Adrenal gland (tissue), 12 donors: ENCODE measurements around the gene ACER3. TPM values are rescaled to one million over a fixed set of nuclear protein-coding genes. Genes with fewer than 3 reads are reported as not detected.

Source experiments
- DNase-seq, 7 donors: peaks; one replicate each; pipeline ENCODE4 v3.0.0-alpha.2; 2019 to 2020
- H3K27ac ChIP-seq, 5 donors: fragments of 200-600 bp; sonication (generic) in 4 of 5; 1 replicate in 3 of 5; 2 replicates in 2 of 5; pipeline versions ENCODE4 v1.5.1 to v1.8.0; 2016 to 2020; ENCODE audit warnings: mild to moderate bottlenecking in 1 of 5
- H3K27me3 ChIP-seq: fragments of 200-600 bp; 2 replicates; pipeline ENCODE4 v1.8.0; 2021
- H3K36me3 ChIP-seq, 2 donors: fragments of 200-600 bp; replicated peaks in 1 of 2; 1 replicate in 1 of 2; 2 replicates in 1 of 2; pipeline versions ENCODE4 v1.5.1 to v1.8.0; 2018 to 2022
- H3K4me1 ChIP-seq, 2 donors: fragments of 200-600 bp; replicated peaks in 1 of 2; 1 replicate in 1 of 2; 2 replicates in 1 of 2; pipeline versions ENCODE4 v1.5.1 to v1.8.0; 2018 to 2021
- H3K4me3 ChIP-seq, 4 donors: fragments of 200-600 bp; sonication (generic) in 3 of 4; one replicate each; pipeline ENCODE4 v1.5.1; 2016 to 2018
- H3K9me3 ChIP-seq, 3 donors: fragments of 200-600 bp; sonication (generic) in 1 of 3; replicated peaks in 1 of 3; 1 replicate in 2 of 3; 2 replicates in 1 of 3; pipeline versions ENCODE4 v1.5.1 to v1.8.0; 2016 to 2021
- CTCF ChIP-seq, 6 experiments: fragments of 450-650 bp in 4 of 6; fragments of 200-600 bp in 2 of 6; sonication (generic) in 1 of 6; IDR thresholded peaks; 1 replicate in 5 of 6; 2 replicates in 1 of 6; pipeline versions ENCODE4 v1.5.1 to v1.8.0; 2016 to 2021; ENCODE audit warnings: antibody characterized with exemption in 6 of 6, mild to moderate bottlenecking in 2 of 6, moderate library complexity in 1 of 6
- POLR2A ChIP-seq, 2 donors: fragments of 450-650 bp; IDR thresholded peaks; one replicate each; pipeline ENCODE4 v1.6.1; 2017; ENCODE audit warnings: antibody characterized with exemption in 2 of 2, mild to moderate bottlenecking in 2 of 2, moderate library complexity in 1 of 2
- WGBS, 4 donors: extraction: QIAGEN DNeasy Blood & Tissue Kit in 2 of 4; methylation state at CpG; one replicate each; pipeline versions ENCODE4 v1.1.5 to v1.1.7; 2013 to 2017; 5-methylcytosine and 5-hydroxymethylcytosine counted together
- intact Hi-C, 2 donors: fragments of 100-400 bp; cut with DNase I; formaldehyde crosslinking; loops; one replicate each; pipeline versions ENCODE4 v1.14.1 to v1.15.0; 2022 to 2023
- polyA plus RNA-seq, 3 donors: library from polyadenylated mRNA; stranded (reverse); fragments of 200-250 nt in 2 of 3; fragments of 350-450 nt in 1 of 3; fragmentation: Illumina TruSeq in 1 of 3; extraction: RNeasy Lipid Tissue Mini Kit (QIAGEN cat#74804) in 1 of 3; gene quantifications; one replicate each; pipeline ENCODE4 v1.2.3, GENCODE V29; 2013 to 2014
- total RNA-seq, 9 donors: library from RNA; depleted of rRNA in 4 of 9; stranded (reverse); fragments of >200 nt in 4 of 9; fragments of 120-200 nt in 1 of 9; fragmentation: NEBNext Ultra II Directional in 1 of 9; extraction: Animal tissue kit (Norgen Biotek cat#: 25700) in 1 of 9; gene quantifications; one replicate each; pipeline versions ENCODE4 v1.1.0 to v1.2.4, GENCODE V29; 2013 to 2023
- donor health status: healthy with polysubstance abuse.
- donor health status: Bipolar disorder and iron deficiency.
- donor health status: DM: yes; HTN: yes; CAD: no.
- donor health status: DM: no; HTN: no; CAD: no.
- donor health status: DM: no; HTN: no; CAD: no.
- donor health status: DM: yes; HTN: yes; CAD: no.

Gene ACER3
- total and polyA plus RNA-seq, 12 donors = 4.1 to 22.0 (median 15.3) TPM

- Histone ChIP-seq H3K36me3 (no peaks in the 10 kb centered on the region), H3K4me3 (no peak overlapping the region), H3K4me1 (no peaks in the 10 kb centered on the region), H3K27me3 (no peaks in the 10 kb centered on the region), H3K27ac (no peak overlapping the region), H3K9me3 (no peaks in the 10 kb centered on the region)
- TF ChIP-seq POLR2A (IDR thresholded peaks at IDR 0.05) (no peak), CTCF (IDR thresholded peaks at IDR 0.05) (no peak)
- 72 to 91% (median 85%) methylated on average over 3 of the region's 3 CpGs for WGBS, 4 donors
- intact Hi-C loops = no loop called here
- peak in 1 of 7 donors; percentile 3 for DNase-seq
Observed at GRCh38 chr11:77056814-77057402, 196.2 kb downstream of the ACER3 start.

GRCh38 chr11:77057938-77058474 lies 197.3 kb downstream of the ACER3 start:
- no peaks in the 10 kb centered on the region for H3K36me3 ChIP-seq
- intact Hi-C loops = no loop called here
- no peaks in the 10 kb centered on the region for H3K9me3 ChIP-seq
- TF ChIP-seq CTCF (IDR thresholded peaks at IDR 0.05) = no peak
- TF ChIP-seq POLR2A (IDR thresholded peaks at IDR 0.05) = no peak
- no peaks in the 10 kb centered on the region for H3K4me1 ChIP-seq
- WGBS, 4 donors = 75 to 96% (median 81%) methylated on average over 6 to 9 of the region's 9 CpGs
- no peaks in the 10 kb centered on the region for H3K27me3 ChIP-seq
- H3K4me3 ChIP-seq = no peak overlapping the region
- DNase-seq = peak in 2 of 7 donors; percentile 9 to 28
- no peak overlapping the region for H3K27ac ChIP-seq

GRCh38 chr11:77058900-77059299 lies 198.2 kb downstream of the ACER3 start:
- no peak for TF ChIP-seq CTCF (IDR thresholded peaks at IDR 0.05)
- TF ChIP-seq POLR2A (IDR thresholded peaks at IDR 0.05) = no peak
- Histone ChIP-seq H3K9me3 (no peaks in the 10 kb centered on the region), H3K27ac (no peak overlapping the region), H3K36me3 (no peaks in the 10 kb centered on the region), H3K4me1 (no peaks in the 10 kb centered on the region), H3K4me3 (no peak overlapping the region), H3K27me3 (no peaks in the 10 kb centered on the region)
- peak in 1 of 7 donors; percentile 2 for DNase-seq
- 73 to 91% (median 83%) methylated on average over 2 of the region's 2 CpGs for WGBS, 4 donors
- intact Hi-C loops = no loop called here

GRCh38 chr11:77059806-77060205 lies 199.1 kb downstream of the ACER3 start:
- no peaks in the 10 kb centered on the region for H3K9me3 ChIP-seq
- no peak overlapping the region for H3K27ac ChIP-seq
- TF ChIP-seq CTCF (IDR thresholded peaks at IDR 0.05) = no peak
- TF ChIP-seq POLR2A (IDR thresholded peaks at IDR 0.05) = no peak
- H3K36me3 ChIP-seq = no peaks in the 10 kb centered on the region
- 81 to 95% (median 94%) methylated on average over 5 of the region's 5 CpGs for WGBS, 4 donors
- DNase-seq = no peak
- no peaks in the 10 kb centered on the region for H3K27me3 ChIP-seq
- no peak overlapping the region for H3K4me3 ChIP-seq
- intact Hi-C loops = no loop called here
- no peaks in the 10 kb centered on the region for H3K4me1 ChIP-seq
